SIG-M5 (cell line): ENCODE data around the gene PET100.

Experiments
- DNase-seq: peaks from one replicate; lab custom pipeline; 2025; lab: John Stamatoyannopoulos, UW

PET100 gene

DNA sequence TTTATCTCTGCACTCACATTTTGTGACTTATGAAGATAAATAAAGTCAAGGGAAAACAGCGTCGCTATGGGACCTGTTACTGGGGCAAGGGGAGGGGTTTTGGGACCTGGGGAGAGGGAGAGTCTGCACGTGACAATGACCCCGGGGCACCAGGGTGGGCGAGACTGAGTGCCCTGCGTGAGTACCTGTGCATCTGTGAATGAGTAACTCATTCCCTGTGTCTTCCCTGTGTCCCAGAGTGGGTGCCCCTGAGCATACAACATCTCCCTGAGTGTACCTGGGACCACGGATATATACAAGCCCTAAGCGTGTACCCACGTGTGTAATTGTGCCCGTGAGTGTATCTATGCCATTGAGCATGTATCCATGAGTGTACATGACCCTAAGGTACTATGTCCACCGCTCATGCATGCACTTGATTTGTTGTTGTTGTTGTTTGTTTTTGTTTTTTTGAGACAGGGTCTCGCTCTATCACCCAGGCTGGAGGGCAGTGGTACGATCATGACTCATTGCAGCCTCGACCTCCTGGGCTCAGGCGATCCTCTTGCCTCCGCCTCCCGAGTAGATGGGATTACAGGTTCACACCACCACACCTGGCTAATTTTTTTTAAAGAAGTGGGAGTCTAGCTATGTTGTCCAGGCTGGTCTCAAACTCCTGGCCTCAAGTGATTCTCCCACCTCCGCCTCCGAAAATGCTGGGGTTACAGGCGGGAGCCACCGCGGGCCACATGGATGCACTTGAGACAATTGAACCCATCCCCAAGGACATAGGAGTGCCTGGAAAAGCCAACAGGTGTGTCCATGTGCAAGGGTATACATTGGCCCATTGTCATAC is 50.4 kb downstream of the PET100 start:
- no peak for DNase-seq

DNA sequence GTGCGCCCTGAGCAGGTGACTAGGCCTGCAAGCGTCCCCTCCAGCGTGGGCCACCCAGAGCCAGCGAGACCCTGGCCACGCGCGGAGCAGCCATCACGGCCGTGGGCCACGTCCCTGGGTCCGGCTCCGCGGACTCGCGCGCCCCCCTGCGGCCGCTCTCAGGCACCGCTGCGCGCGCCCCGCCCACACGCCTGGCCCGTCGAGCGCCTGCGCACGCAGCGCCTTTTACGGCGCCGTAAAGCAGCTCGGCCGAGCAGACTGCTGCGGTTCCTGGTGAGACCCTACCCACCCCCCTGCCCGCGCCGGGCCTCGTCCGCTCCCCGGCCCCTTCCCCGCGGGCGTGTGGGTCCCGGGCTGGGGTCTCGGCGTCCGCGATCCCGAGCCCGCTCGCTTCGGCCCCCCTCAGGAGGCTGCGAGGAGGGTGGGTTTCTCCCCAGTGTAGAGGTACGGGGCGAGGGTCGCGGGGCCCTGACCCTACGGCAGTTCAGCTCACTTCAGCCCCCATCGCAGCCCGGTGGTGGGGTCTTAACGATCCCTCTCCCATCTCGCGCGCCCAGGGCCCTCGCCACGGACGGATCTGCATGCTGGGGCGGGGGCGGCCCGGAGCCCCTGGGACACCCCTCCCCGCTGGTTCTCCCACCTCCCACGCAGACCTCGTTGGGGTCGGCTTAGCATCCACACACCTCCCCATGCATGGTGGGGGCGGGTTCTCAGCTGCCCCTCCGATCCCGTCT is 51.2 kb downstream of the PET100 start, which contains the start of gene TRAPPC5:
Gene TRAPPC5 (plus strand): TSS at position 228 of the 734 bp plus-strand sequence. CDS start 1,421 bp downstream, outside the sequence.
- no peak for DNase-seq
